Measurements from ENCODE around the gene COL2A1.

The COL2A1 gene

DNA sequence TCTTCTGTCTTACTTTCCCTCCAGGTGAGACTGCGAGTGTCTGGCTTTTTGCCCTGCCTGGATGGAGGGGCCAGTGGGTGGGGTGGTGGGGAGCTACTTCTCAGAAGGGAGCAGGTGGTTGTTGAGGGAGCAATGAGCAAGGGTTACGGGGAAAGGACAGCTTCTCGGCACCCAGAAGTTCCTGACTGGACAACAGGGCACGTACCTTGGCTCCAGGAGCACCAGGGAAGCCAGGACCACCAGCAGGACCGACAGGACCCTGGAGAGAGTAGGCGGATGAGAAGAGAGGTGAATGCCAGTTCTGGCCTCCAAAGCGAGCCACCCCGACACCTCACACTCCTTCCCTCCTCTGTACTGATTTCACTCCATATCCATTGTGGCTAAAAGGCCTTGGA, 15.3 kb downstream of the COL2A1 start:
- Histone ChIP-seq H3K4me3 (ENCODE audit: low read length in 2 of 2) (no peak overlapping the region), H3K36me3 (ENCODE audit: control insufficient read depth in 2 of 2, insufficient read depth in 2 of 2, low read length in 2 of 2) (no peaks in the 10 kb centered on the region), H3K9me3 (ENCODE audit: control insufficient read depth in 2 of 2, low read length in 2 of 2) (no peaks in the 10 kb centered on the region), H3K27me3 (ENCODE audit: control insufficient read depth in 1 of 2, insufficient read depth in 2 of 2, low read length in 2 of 2) (peaks cover 0 to under 1% of the 10 kb centered on the region in 2 donors), H3K4me1 (ENCODE audit: control insufficient read depth, insufficient read depth, low read length) (peaks cover 4% of the 10 kb centered on the region), H3K27ac (ENCODE audit: low read length) (no peak overlapping the region), H3K9ac (ENCODE audit: low read length in 2 of 2) (no peak overlapping the region)

GRCh38 chr12:47988073-47989022, 15.9 kb downstream of the COL2A1 start:
- Histone ChIP-seq H3K4me3 (ENCODE audit: low read length in 2 of 2) (no peak overlapping the region), H3K4me1 (ENCODE audit: control insufficient read depth, insufficient read depth, low read length) (peaks cover 4% of the 10 kb centered on the region), H3K27me3 (ENCODE audit: control insufficient read depth in 1 of 2, insufficient read depth in 2 of 2, low read length in 2 of 2) (peaks cover 0 to 2% of the 10 kb centered on the region in 2 donors), H3K9me3 (ENCODE audit: control insufficient read depth in 2 of 2, low read length in 2 of 2) (no peaks in the 10 kb centered on the region), H3K9ac (ENCODE audit: low read length in 2 of 2) (no peak overlapping the region), H3K27ac (ENCODE audit: low read length) (no peak overlapping the region), H3K36me3 (ENCODE audit: control insufficient read depth in 2 of 2, insufficient read depth in 2 of 2, low read length in 2 of 2) (no peaks in the 10 kb centered on the region)

- peaks cover 0 to 2% of the 10 kb centered on the region in 2 donors for H3K27me3 ChIP-seq (ENCODE audit: control insufficient read depth in 1 of 2, insufficient read depth in 2 of 2, low read length in 2 of 2)
- no peaks in the 10 kb centered on the region for H3K36me3 ChIP-seq (ENCODE audit: control insufficient read depth in 2 of 2, insufficient read depth in 2 of 2, low read length in 2 of 2)
- H3K4me3 ChIP-seq (ENCODE audit: low read length in 2 of 2): no peak overlapping the region
- no peak overlapping the region for H3K9ac ChIP-seq (ENCODE audit: low read length in 2 of 2)
- no peak overlapping the region for H3K27ac ChIP-seq (ENCODE audit: low read length)
- H3K4me1 ChIP-seq (ENCODE audit: control insufficient read depth, insufficient read depth, low read length): peaks cover 4% of the 10 kb centered on the region
- H3K9me3 ChIP-seq (ENCODE audit: control insufficient read depth in 2 of 2, low read length in 2 of 2): no peaks in the 10 kb centered on the region
Measured at GRCh38 chr12:47987411-47988072, 16.7 kb downstream of the COL2A1 start.

DNA sequence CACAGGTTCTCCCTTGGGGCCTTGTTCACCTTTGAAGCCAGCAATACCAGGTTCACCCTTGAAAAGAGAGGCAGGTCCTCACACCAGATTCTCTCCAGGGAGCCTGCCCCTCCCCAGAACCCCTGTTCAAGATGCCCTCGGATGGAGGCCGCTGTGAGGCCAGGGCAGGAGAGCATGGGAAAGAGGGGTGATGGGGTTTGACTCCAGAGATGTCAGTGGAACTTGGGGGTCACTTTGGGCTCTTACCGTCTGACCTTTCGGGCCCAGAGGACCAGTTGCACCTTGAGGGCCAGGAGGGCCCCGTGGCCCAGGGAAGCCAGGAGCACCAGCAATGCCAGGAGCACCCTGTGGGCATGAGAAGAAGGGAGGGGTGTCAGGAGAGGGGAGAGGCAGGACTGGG, 17.4 kb downstream of the COL2A1 start:
- Histone ChIP-seq H3K36me3 (ENCODE audit: control insufficient read depth in 2 of 2, insufficient read depth in 2 of 2, low read length in 2 of 2) (no peaks in the 10 kb centered on the region), H3K27ac (ENCODE audit: low read length) (no peak overlapping the region), H3K4me3 (ENCODE audit: low read length in 2 of 2) (no peak overlapping the region), H3K27me3 (ENCODE audit: control insufficient read depth in 1 of 2, insufficient read depth in 2 of 2, low read length in 2 of 2) (peaks cover 0 to 2% of the 10 kb centered on the region in 2 donors), H3K9ac (ENCODE audit: low read length in 2 of 2) (no peak overlapping the region), H3K9me3 (ENCODE audit: control insufficient read depth in 2 of 2, low read length in 2 of 2) (no peaks in the 10 kb centered on the region), H3K4me1 (ENCODE audit: control insufficient read depth, insufficient read depth, low read length) (peaks cover 4% of the 10 kb centered on the region)

GRCh38 chr12:47986291-47986660, 18.0 kb downstream of the COL2A1 start:
- Histone ChIP-seq H3K27me3 (ENCODE audit: control insufficient read depth in 1 of 2, insufficient read depth in 2 of 2, low read length in 2 of 2) (peaks cover 0 to 2% of the 10 kb centered on the region in 2 donors), H3K9me3 (ENCODE audit: control insufficient read depth in 2 of 2, low read length in 2 of 2) (no peaks in the 10 kb centered on the region), H3K4me1 (ENCODE audit: control insufficient read depth, insufficient read depth, low read length) (peaks cover 4% of the 10 kb centered on the region)

DNA sequence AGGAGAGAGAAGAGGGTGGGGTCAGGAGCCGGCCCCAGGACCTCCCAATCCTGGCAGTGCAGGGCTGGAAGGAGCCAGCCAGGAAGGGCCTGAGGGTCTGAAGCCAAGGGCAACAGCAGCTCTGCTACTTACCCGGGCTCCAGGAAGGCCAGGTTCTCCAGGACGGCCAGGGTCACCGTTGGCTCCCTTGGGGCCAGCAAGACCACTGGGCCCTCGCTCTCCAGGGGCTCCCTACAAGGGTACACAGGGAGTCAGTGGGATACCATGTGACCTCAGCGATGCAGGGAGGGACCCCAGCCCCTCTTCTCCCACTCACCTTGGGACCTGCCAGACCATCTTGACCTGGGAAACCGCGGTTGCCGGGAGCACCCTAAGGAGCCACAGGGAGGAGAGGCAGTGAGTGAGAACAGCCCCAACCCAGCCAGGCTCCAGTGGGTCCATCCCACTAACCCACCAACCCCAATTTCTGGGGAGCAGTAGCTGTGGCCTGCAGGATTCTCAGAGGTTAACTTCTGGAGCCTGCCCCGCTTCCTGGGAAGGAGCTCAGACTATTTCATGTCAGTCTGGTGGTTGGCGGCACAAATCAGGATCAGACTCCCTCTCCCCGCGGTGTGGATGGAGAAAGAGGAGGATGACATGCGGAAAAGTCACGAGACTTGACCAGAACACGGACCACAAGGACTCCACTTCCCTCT, 18.5 kb downstream of the COL2A1 start:
- Histone ChIP-seq H3K36me3 (ENCODE audit: control insufficient read depth in 2 of 2, insufficient read depth in 2 of 2, low read length in 2 of 2) (no peaks in the 10 kb centered on the region), H3K9ac (ENCODE audit: low read length in 2 of 2) (no peak overlapping the region), H3K27me3 (ENCODE audit: control insufficient read depth in 1 of 2, insufficient read depth in 2 of 2, low read length in 2 of 2) (peaks cover 0 to 2% of the 10 kb centered on the region in 2 donors), H3K9me3 (ENCODE audit: control insufficient read depth in 2 of 2, low read length in 2 of 2) (no peaks in the 10 kb centered on the region), H3K4me1 (ENCODE audit: control insufficient read depth, insufficient read depth, low read length) (peaks cover 4% of the 10 kb centered on the region), H3K4me3 (ENCODE audit: low read length in 2 of 2) (no peak overlapping the region), H3K27ac (ENCODE audit: low read length) (no peak overlapping the region)

More at GRCh38 chr12:47986291-47986660, 18.0 kb downstream of the COL2A1 start:
- Histone ChIP-seq H3K4me3 (ENCODE audit: low read length in 2 of 2) (no peak overlapping the region), H3K36me3 (ENCODE audit: control insufficient read depth in 2 of 2, insufficient read depth in 2 of 2, low read length in 2 of 2) (no peaks in the 10 kb centered on the region), H3K9ac (ENCODE audit: low read length in 2 of 2) (no peak overlapping the region), H3K27ac (ENCODE audit: low read length) (no peak overlapping the region)

GRCh38 chr12:47984331-47984801, 19.9 kb downstream of the COL2A1 start:
- H3K27ac ChIP-seq (ENCODE audit: low read length): no peak overlapping the region
- peaks cover 0 to 2% of the 10 kb centered on the region in 2 donors for H3K27me3 ChIP-seq (ENCODE audit: control insufficient read depth in 1 of 2, insufficient read depth in 2 of 2, low read length in 2 of 2)
- no peak overlapping the region for H3K9ac ChIP-seq (ENCODE audit: low read length in 2 of 2)
- no peaks in the 10 kb centered on the region for H3K36me3 ChIP-seq (ENCODE audit: control insufficient read depth in 2 of 2, insufficient read depth in 2 of 2, low read length in 2 of 2)
- H3K9me3 ChIP-seq (ENCODE audit: control insufficient read depth in 2 of 2, low read length in 2 of 2): no peaks in the 10 kb centered on the region
- peaks cover 4% of the 10 kb centered on the region for H3K4me1 ChIP-seq (ENCODE audit: control insufficient read depth, insufficient read depth, low read length)
- no peak overlapping the region for H3K4me3 ChIP-seq (ENCODE audit: low read length in 2 of 2)

DNA sequence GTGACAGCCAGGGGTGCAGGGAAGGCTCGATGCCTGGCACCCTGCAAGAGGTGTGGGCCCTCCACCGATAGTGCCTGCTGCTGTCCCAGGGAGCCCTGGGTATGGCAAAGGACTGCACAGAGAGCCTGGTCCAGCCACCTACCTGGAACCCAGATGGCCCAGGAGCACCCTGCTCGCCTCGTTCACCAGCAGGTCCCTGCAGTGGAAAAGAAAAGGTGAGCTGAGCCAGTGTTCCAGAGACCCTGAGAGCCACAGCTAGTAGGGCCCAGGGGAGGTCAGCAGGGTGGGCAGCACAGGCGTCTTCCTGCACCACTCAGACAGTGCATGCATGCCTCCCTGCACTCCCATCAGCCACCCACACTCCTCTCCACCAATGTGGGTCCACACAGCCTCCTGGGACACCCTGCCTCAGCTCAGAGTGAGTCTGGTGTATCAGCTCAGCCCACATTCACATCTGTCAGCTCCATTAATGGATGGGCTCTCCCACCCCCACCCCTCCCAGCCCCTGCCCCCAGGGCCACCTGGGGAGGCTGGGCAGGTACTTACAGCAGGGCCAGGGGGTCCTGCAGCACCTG, 20.6 kb downstream of the COL2A1 start:
- H3K27me3 ChIP-seq (ENCODE audit: control insufficient read depth in 1 of 2, insufficient read depth in 2 of 2, low read length in 2 of 2): peaks cover 0 to 2% of the 10 kb centered on the region in 2 donors
- H3K9me3 ChIP-seq (ENCODE audit: control insufficient read depth in 2 of 2, low read length in 2 of 2): no peaks in the 10 kb centered on the region

DNA sequence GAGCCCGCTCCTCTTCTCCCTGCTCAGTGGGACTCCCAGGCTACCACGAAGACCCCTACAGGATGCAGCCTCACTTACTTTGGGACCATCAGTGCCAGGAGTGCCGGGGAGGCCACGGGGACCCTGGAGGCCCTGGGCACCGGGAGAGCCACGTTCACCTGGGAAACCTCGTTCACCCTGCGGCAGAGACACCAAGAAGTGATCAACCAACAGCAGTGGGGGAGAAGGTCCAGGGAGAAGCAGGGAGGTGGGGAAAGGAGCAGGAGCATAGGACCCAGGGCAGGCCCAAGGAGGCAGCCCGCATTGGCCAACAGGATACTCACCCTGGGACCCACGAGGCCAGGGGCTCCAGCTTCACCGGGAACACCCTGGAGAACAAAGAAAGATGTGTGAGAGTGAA, 21.5 kb downstream of the COL2A1 start:
- Histone ChIP-seq H3K4me1 (ENCODE audit: control insufficient read depth, insufficient read depth, low read length) (no peaks in the 10 kb centered on the region), H3K27ac (ENCODE audit: low read length) (no peak overlapping the region), H3K27me3 (ENCODE audit: control insufficient read depth in 1 of 2, insufficient read depth in 2 of 2, low read length in 2 of 2) (peaks cover 0 to 2% of the 10 kb centered on the region in 2 donors), H3K36me3 (ENCODE audit: control insufficient read depth in 2 of 2, insufficient read depth in 2 of 2, low read length in 2 of 2) (no peaks in the 10 kb centered on the region), H3K4me3 (ENCODE audit: low read length in 2 of 2) (no peak overlapping the region), H3K9me3 (ENCODE audit: control insufficient read depth in 2 of 2, low read length in 2 of 2) (no peaks in the 10 kb centered on the region), H3K9ac (ENCODE audit: low read length in 2 of 2) (no peak overlapping the region)

More for the DNA sequence above, 20.6 kb downstream of the COL2A1 start:
- peaks cover 3% of the 10 kb centered on the region for H3K4me1 ChIP-seq (ENCODE audit: control insufficient read depth, insufficient read depth, low read length)
- H3K4me3 ChIP-seq (ENCODE audit: low read length in 2 of 2): no peak overlapping the region
- no peak overlapping the region for H3K9ac ChIP-seq (ENCODE audit: low read length in 2 of 2)
- no peaks in the 10 kb centered on the region for H3K36me3 ChIP-seq (ENCODE audit: control insufficient read depth in 2 of 2, insufficient read depth in 2 of 2, low read length in 2 of 2)
- H3K27ac ChIP-seq (ENCODE audit: low read length): no peak overlapping the region

DNA sequence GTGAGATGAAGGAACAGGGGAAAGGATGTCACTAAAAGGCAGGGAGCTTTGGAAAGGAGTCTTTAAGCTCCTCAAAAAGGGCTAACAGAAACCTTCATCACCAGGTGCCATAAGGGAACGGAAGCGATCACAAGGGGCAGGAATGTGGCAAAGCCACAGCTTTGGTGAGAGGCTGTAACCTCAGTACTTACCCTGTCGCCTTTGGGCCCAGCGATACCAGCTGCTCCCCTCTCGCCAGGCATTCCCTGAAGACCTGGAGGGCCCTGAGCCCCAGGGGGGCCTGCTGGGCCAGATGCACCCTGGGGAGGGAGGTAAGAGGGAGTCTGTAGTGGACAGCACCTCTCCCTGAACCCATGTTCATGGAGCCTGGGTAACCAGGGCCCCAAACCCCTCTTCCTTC, 22.0 kb downstream of the COL2A1 start:
- Histone ChIP-seq H3K36me3 (ENCODE audit: control insufficient read depth in 2 of 2, insufficient read depth in 2 of 2, low read length in 2 of 2) (no peaks in the 10 kb centered on the region), H3K27ac (ENCODE audit: low read length) (no peak overlapping the region), H3K9ac (ENCODE audit: low read length in 2 of 2) (no peak overlapping the region), H3K4me1 (ENCODE audit: control insufficient read depth, insufficient read depth, low read length) (no peaks in the 10 kb centered on the region), H3K4me3 (ENCODE audit: low read length in 2 of 2) (no peak overlapping the region), H3K9me3 (ENCODE audit: control insufficient read depth in 2 of 2, low read length in 2 of 2) (no peaks in the 10 kb centered on the region), H3K27me3 (ENCODE audit: control insufficient read depth in 1 of 2, insufficient read depth in 2 of 2, low read length in 2 of 2) (peaks cover 0 to 2% of the 10 kb centered on the region in 2 donors)

Data from stomach smooth muscle (tissue), 2 donors.